ENCODE results near the gene PRR36.

The PRR36 gene

DNA sequence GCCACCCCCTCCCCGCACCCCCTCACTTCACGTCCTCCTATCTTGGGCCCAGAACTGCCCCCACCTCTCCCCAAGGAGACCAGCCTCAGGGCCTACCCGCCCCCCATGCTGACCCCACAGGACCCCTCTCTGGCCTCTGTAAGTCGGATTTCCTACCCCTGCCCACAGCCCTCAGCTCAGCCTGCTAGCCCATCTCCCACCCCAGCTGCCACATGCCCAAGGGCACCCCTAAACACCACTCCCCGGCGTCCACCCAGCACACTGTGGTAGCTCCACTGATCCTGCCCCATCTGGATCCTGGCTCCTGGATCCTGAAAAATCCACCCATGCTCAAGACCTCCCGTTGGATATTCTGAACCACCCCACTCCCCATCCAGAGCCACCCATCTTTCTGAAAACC is 43.4 kb downstream of the PRR36 start:
- TF ChIP-seq GATA3 (IDR thresholded peaks at IDR 0.05; ENCODE audit: low read depth, low read length): no peak
- TF ChIP-seq GATA2 (IDR thresholded peaks at IDR 0.05; ENCODE audit: low read depth, low read length): no peak

DNA sequence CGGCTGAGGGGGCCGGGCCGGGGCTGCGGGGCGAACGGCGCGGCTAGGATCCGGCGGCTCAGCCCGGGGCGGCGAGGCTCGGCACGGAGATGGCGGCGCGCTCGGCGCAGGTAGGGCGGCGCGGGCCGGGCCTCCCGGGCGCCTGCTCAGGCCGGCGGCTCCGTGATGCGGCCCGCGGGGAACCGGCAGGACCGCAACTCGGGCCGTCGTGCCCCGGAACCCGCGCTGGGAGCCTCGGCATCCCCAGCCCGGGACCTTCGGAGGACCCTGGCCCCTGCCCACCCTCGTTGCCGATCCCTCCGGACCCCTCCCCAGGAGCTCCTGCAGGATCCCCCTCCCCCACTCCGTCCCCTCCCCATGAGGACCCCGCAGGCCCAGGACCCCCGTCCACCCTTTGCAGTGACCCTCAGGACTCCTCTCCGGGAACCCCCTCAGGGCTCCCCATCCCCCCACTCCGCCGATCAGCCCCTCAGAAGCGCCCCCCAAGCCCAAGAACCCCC is 43.9 kb downstream of the PRR36 start:
- TF ChIP-seq GATA2 (IDR thresholded peaks at IDR 0.05; ENCODE audit: low read depth, low read length) (no peak), GATA3 (IDR thresholded peaks at IDR 0.05; ENCODE audit: low read depth, low read length) (no peak)

DNA sequence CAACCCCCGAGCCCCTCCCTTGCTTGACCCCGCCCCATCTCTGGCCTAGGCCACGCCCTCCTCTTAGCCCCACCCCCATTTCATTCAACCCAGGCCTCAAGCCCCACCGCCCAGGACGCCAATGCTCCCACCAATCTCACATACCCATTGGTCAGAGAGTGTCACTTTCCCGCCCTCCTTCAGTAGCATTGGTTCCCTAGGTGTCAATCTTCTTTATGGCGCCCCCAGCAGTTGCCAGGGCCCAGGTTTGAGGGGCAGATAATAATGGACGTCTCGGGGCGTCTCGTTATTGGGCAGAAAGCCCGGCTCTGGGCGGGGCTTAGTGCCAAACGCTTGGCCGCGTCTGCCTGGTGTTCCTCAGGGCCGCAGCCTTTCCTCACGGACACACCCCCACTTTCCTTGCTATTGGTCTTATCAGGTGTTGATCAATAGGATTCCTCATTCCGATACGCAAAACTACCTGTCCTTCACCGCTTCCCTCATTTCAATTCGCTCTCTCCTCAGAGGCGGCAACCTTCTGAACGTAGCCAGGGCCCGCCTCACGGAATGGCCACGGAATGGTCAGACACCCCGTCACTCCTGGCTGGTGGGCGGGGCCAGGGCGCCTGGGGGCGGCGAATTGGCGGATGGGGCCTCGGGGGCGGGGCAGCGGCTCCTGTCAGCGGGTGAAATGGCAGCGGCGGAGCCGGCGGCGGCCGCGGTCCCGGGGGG is 44.5 kb downstream of the PRR36 start, which contains the start of gene EVI5L:
Gene EVI5L, plus strand, starts transcription at position 658 of the 711 bp plus-strand sequence. CDS start 16,325 bp downstream, outside the sequence.
- TF ChIP-seq GATA2 (IDR thresholded peaks at IDR 0.05; ENCODE audit: low read depth, low read length) (peak; percentile 76), GATA3 (IDR thresholded peaks at IDR 0.05; ENCODE audit: low read depth, low read length) (no peak)

DNA sequence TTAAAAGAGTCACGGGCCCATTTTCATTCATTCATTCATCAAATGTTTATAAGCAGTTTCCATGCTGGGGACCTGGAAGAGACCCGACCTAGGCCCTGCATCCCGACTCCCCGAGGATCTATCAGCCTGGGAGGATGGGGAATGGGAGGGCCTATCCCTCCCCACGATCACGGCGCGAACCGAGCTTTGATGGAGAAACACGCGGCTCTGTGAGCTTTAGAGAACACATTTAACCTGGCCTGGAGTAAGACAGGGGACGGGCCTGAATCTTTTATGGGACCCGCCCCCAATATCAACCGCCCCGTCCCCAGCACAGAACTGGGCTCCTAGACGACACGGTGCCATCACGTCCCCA is 45.0 kb downstream of the PRR36 start:
- TF ChIP-seq GATA3 (IDR thresholded peaks at IDR 0.05; ENCODE audit: low read depth, low read length): no peak
- TF ChIP-seq GATA2 (IDR thresholded peaks at IDR 0.05; ENCODE audit: low read depth, low read length): no peak

DNA sequence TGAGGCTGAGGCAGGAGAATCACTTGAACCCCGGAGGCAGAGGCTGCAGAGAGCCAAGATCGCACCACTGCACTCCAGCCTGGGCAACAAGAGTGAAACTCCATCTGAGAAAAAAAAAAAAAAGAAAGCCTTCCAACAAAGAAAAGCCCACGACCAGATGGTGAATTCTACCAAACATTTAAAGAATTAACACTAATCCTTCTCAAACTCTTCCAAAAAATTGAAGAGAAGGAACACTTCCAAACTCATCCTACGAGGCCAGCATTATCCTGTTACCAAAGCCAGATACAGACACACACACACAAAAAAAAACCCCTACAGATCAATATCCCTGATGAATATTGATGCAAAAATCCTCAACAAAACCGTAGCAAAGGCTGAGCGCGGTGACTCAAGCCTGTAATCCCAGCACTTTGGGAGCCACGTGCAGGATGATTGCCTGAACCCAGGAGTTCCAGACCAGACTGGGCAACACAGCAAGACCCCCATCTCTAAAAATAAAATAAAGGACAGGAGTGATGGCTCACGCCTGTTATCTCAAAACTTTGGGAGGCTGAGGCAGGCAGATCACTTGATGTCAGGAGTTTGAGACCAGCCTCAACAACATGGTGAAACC is 50.4 kb downstream of the PRR36 start:
- no peak for TF ChIP-seq GATA3 (IDR thresholded peaks at IDR 0.05; ENCODE audit: low read depth, low read length)
- TF ChIP-seq GATA2 (IDR thresholded peaks at IDR 0.05; ENCODE audit: low read depth, low read length): no peak

- no peak for TF ChIP-seq GATA2 (IDR thresholded peaks at IDR 0.05; ENCODE audit: low read depth, low read length)
- TF ChIP-seq GATA3 (IDR thresholded peaks at IDR 0.05; ENCODE audit: low read depth, low read length): no peak
Measured at GRCh38 chr19:7822910-7823515, 51.2 kb downstream of the PRR36 start.

GRCh38 chr19:7820588-7820987 is 53.6 kb downstream of the PRR36 start:
- TF ChIP-seq GATA3 (IDR thresholded peaks at IDR 0.05; ENCODE audit: low read depth, low read length) (peak; percentile 80), GATA2 (IDR thresholded peaks at IDR 0.05; ENCODE audit: low read depth, low read length) (peak; percentile 94)

DNA sequence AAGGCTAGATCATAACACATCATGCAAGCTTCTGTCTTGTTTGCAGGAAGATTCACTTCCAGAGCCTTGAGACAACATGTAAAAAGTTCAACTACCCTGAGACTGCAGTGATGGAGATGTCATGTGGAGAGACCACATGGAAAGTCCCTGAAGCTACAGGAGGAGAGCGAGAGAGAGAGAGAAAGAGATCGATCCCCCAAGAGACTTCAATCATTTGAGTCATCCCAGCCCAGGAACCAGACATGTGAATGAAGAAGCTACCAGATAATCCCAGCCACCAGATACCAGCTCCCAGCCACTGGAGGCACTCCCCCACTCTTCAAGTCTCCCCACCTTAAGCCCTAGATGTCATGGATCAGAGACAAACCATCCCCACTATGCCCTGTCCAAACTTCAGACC is 54.9 kb downstream of the PRR36 start:
- TF ChIP-seq GATA2 (IDR thresholded peaks at IDR 0.05; ENCODE audit: low read depth, low read length) (no peak), GATA3 (IDR thresholded peaks at IDR 0.05; ENCODE audit: low read depth, low read length) (no peak)

DNA sequence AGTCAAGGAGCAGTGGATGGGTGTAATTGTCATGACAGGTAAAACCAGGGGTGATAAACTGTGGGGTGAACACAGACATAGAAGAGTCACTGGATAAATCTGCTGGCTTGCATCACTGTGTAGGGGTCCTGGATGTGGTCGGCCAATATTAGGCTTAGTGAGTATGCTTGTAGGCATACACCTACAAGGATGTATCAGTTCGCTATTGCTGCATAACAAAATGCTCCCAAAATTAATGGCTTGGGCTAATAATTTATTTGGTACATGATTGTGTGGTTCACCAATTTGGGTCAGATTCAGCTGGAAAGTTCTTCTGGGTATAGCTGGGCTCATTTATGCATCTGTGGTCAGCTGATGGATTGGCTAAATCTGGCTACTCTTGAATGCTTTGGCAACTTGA is 55.4 kb downstream of the PRR36 start:
- TF ChIP-seq GATA3 (IDR thresholded peaks at IDR 0.05; ENCODE audit: low read depth, low read length) (no peak), GATA2 (IDR thresholded peaks at IDR 0.05; ENCODE audit: low read depth, low read length) (no peak)
